HepG2 (cell line): Measurements from ENCODE around the gene NKD1. TPM values are rescaled to one million over a fixed set of nuclear protein-coding genes. Genes with fewer than 3 reads are reported as not detected.

Experiments
- ATAC-seq: fragments of 200-7000 bp; cut with Tn5 transposase; 3 replicates; pipeline ENCODE4 v1.9.1; 2020; ENCODE audit warnings: mild to moderate bottlenecking, moderate library complexity
- BruUV-seq: library from RNA; stranded (reverse); fragments of 400-500 nt; replicated peaks from 2 replicates; lab custom pipeline; 2021; lab: Mats Ljungman, UMichigan
- CTCF ChIA-PET: fragments of 300-600 bp; formaldehyde crosslinking; extraction: SDS; loops from one replicate; lab custom pipeline; 2021; ENCODE audit warnings: low total read pairs, inconsistent platforms, low intra/inter-chr PET ratio; lab: Yijun Ruan, JAX
- POLR2A ChIA-PET: fragments of 350-600 bp; sonication (Branson Sonifier 250); formaldehyde crosslinking; loops from one replicate; lab custom pipeline; 2020; ENCODE audit warnings: antibody characterized with exemption, inconsistent platforms; lab: Yijun Ruan, JAX
- DNase-seq: peaks from one replicate; pipeline ENCODE4 v3.0.0-alpha.2; 2015; ENCODE audit warnings: low spot score
- FAIRE-seq: peaks from 3 replicates; lab custom pipeline; 2011; peaks lifted over from hg19 to GRCh38; lab: Jason Lieb, UNC
- H2AFZ ChIP-seq: one replicate; pipeline ENCODE4 v1.6.1; 2011; ENCODE audit warnings: low read length, inconsistent platforms
- H3K27ac ChIP-seq: fragments of 300-600 bp; 3 replicates; pipeline ENCODE4 v1.8.0; 2011; ENCODE audit warnings: mixed run types, mild to moderate bottlenecking, mixed read lengths, low read length, inconsistent platforms; ENCODE audit not compliant: insufficient read depth; ENCODE audit errors: extremely low read length
- H3K27me3 ChIP-seq, 2 experiments: fragments of 200-600 bp in 1 of 2; 2 replicates in 1 of 2; 3 replicates in 1 of 2; pipeline versions ENCODE4 v1.6.0 to v1.8.0; 2011; ENCODE audit warnings: low read length in 2 of 2, mild to moderate bottlenecking in 2 of 2, moderate library complexity in 2 of 2, inconsistent platforms in 1 of 2; ENCODE audit not compliant: insufficient read depth in 2 of 2, control insufficient read depth in 1 of 2
- H3K36me3 ChIP-seq, 2 experiments: fragments of 200-600 bp in 1 of 2; replicated peaks in 1 of 2; 2 replicates in 1 of 2; 3 replicates in 1 of 2; pipeline versions ENCODE4 v1.5.1 to v1.8.0; 2011; ENCODE audit warnings: low read length in 2 of 2, inconsistent platforms in 1 of 2; ENCODE audit not compliant: insufficient read depth in 2 of 2, control insufficient read depth in 1 of 2
- H3K4me1 ChIP-seq: 2 replicates; pipeline ENCODE4 v1.5.1; 2012; ENCODE audit warnings: low read length, inconsistent platforms; ENCODE audit not compliant: insufficient read depth
- H3K4me2 ChIP-seq: 2 replicates; pipeline ENCODE4 v1.6.0; 2011; ENCODE audit warnings: low read depth, low read length, inconsistent platforms
- H3K4me3 ChIP-seq, 3 experiments: fragments of 200-600 bp in 1 of 3; sonication (generic), shearing (Covaris generic) in 1 of 3; replicated peaks in 1 of 3; 2 replicates each; pipeline ENCODE4 v1.5.1; 2011 to 2016; ENCODE audit warnings: low read length in 3 of 3, inconsistent platforms in 2 of 3, low read depth in 2 of 3, mild to moderate bottlenecking in 2 of 3, control low read depth in 1 of 3, mixed read lengths in 1 of 3; ENCODE audit not compliant: insufficient read depth in 1 of 3
- H3K79me2 ChIP-seq: one replicate; pipeline ENCODE4 v1.6.1; 2011; ENCODE audit warnings: low read length, inconsistent platforms; ENCODE audit not compliant: insufficient read depth
- H3K9ac ChIP-seq: 2 replicates; pipeline ENCODE4 v1.6.0; 2011; ENCODE audit warnings: mild to moderate bottlenecking, low read depth, low read length, inconsistent platforms; ENCODE audit not compliant: insufficient read depth
- H3K9me3 ChIP-seq: 2 replicates; pipeline ENCODE4 v1.5.1; 2012; ENCODE audit warnings: mild to moderate bottlenecking, low read length
- H4K20me1 ChIP-seq: 2 replicates; pipeline ENCODE4 v1.6.0; 2011; ENCODE audit warnings: inconsistent platforms, mild to moderate bottlenecking, low read length, moderate library complexity; ENCODE audit not compliant: insufficient read depth
- HOXA9 ChIP-seq: sonication (generic); formaldehyde crosslinking; IDR thresholded peaks from 2 replicates; pipeline ENCODE4 v1.8.1; 2022; ENCODE audit warnings: missing genetic modification reagents, mild to moderate bottlenecking, moderate library complexity, borderline replicate concordance
- JUNB ChIP-seq: sonication (generic); formaldehyde crosslinking; IDR thresholded peaks from 2 replicates; pipeline ENCODE4 v1.8.0; 2022; ENCODE audit warnings: missing genetic modification reagents, mild to moderate bottlenecking, borderline replicate concordance
- JUND ChIP-seq: sonication (generic); formaldehyde crosslinking; IDR thresholded peaks from 2 replicates; pipeline ENCODE4 v1.8.0; 2022; ENCODE audit warnings: mild to moderate bottlenecking, missing genetic modification reagents
- POGZ ChIP-seq: sonication (generic); formaldehyde crosslinking; IDR thresholded peaks from 2 replicates; pipeline ENCODE4 v1.4.0; 2020; ENCODE audit warnings: mild to moderate bottlenecking, missing genetic modification reagents
- RBFOX2 ChIP-seq: fragments of 200-400 bp; formaldehyde crosslinking; IDR thresholded peaks from 2 replicates; pipeline ENCODE4 v1.6.1; 2017; ENCODE audit warnings: low read depth, mild to moderate bottlenecking, low read length
- RBM22 ChIP-seq: fragments of 200-400 bp; formaldehyde crosslinking; optimal IDR thresholded peaks from 2 replicates; pipeline ENCODE3; 2017; ENCODE audit warnings: mild to moderate bottlenecking, low read length, moderate library complexity
- ZC3H13 ChIP-seq: sonication (generic); formaldehyde crosslinking; IDR thresholded peaks from 2 replicates; pipeline ENCODE4 v1.8.1; 2023; ENCODE audit warnings: mild to moderate bottlenecking, missing genetic modification reagents, moderate library complexity
- ZFX ChIP-seq: sonication (generic); formaldehyde crosslinking; IDR thresholded peaks from 2 replicates; pipeline ENCODE4 v1.4.0; 2020; ENCODE audit warnings: mild to moderate bottlenecking, low read depth, missing genetic modification reagents, moderate library complexity
- ZMYM3 ChIP-seq: sonication (generic); formaldehyde crosslinking; IDR thresholded peaks from 2 replicates; pipeline ENCODE4 v1.5.1; 2020; ENCODE audit warnings: mild to moderate bottlenecking, missing genetic modification reagents
- ZNF780A ChIP-seq: sonication (generic); formaldehyde crosslinking; IDR thresholded peaks from 2 replicates; pipeline ENCODE4 v1.8.0; 2022; ENCODE audit warnings: mild to moderate bottlenecking, missing genetic modification reagents, moderate library complexity
- WGBS: methylation state at CpG from one replicate; pipeline ENCODE4 v1.1.6; 2017; ENCODE audit warnings: low lambda C conversion rate; 5-methylcytosine and 5-hydroxymethylcytosine counted together
- in situ Hi-C: cut with HindIII; loops from 2 replicates; pipeline ENCODE4 v1.10.0; 2017; ENCODE audit warnings: low pct_unique_long_range_greater_than_20kb; ENCODE audit not compliant: extremely low pct_ligation_motif_present
- intact Hi-C: fragments of 100-400 bp; cut with micrococcal nuclease; formaldehyde crosslinking; loops from one replicate; pipeline ENCODE4 v1.10.0; 2022; ENCODE audit not compliant: unreplicated experiment
- polyA plus RNA-seq, 8 experiments: library from polyadenylated mRNA; depleted of rRNA in 3 of 8; stranded (reverse) in 7 of 8; unstranded in 1 of 8; fragments of >200 nt; fragmentation: Illumina TruSeq in 4 of 8; extraction: Trizol in 4 of 8; gene quantifications; 2 replicates each; pipeline versions ENCODE4 v1.2.1 to v1.2.3, GENCODE V29; 2011 to 2016; ENCODE audit warnings: low read depth in 4 of 8, missing spikeins in 1 of 8, mixed read lengths in 1 of 8; ENCODE audit not compliant: insufficient read depth in 1 of 8
- total RNA-seq, 5 experiments: library from RNA; depleted of rRNA; stranded (reverse); fragments of >200 nt; fragmentation: Illumina TruSeq; extraction: Trizol; gene quantifications; 2 replicates each; pipeline ENCODE4 v1.2.3, GENCODE V29; 2016; ENCODE audit warnings: low read depth in 1 of 5
- TF ChIP-seq, protein P1 (sequence below): sonication (generic); formaldehyde crosslinking; IDR thresholded peaks from 2 replicates; pipeline ENCODE4 v1.4.0; 2020; ENCODE audit warnings: missing genetic modification reagents
- TF ChIP-seq, protein P2 (sequence below): sonication (generic); formaldehyde crosslinking; IDR thresholded peaks from 2 replicates; pipeline ENCODE4 v1.4.0; 2020; ENCODE audit warnings: missing genetic modification reagents; ENCODE audit errors: not compliant biosample characterization
- TF ChIP-seq, protein P3 (sequence below): sonication (generic); formaldehyde crosslinking; IDR thresholded peaks from 2 replicates; pipeline ENCODE4 v1.5.1; 2020; ENCODE audit warnings: mild to moderate bottlenecking, missing genetic modification reagents, moderate library complexity

The NKD1 gene
- total and polyA plus RNA-seq, 2 of the 13 experiments (the other 11 are each of a cell fraction or from before 2014, with no cell fraction given): 70.4 to 121 TPM

DNA sequence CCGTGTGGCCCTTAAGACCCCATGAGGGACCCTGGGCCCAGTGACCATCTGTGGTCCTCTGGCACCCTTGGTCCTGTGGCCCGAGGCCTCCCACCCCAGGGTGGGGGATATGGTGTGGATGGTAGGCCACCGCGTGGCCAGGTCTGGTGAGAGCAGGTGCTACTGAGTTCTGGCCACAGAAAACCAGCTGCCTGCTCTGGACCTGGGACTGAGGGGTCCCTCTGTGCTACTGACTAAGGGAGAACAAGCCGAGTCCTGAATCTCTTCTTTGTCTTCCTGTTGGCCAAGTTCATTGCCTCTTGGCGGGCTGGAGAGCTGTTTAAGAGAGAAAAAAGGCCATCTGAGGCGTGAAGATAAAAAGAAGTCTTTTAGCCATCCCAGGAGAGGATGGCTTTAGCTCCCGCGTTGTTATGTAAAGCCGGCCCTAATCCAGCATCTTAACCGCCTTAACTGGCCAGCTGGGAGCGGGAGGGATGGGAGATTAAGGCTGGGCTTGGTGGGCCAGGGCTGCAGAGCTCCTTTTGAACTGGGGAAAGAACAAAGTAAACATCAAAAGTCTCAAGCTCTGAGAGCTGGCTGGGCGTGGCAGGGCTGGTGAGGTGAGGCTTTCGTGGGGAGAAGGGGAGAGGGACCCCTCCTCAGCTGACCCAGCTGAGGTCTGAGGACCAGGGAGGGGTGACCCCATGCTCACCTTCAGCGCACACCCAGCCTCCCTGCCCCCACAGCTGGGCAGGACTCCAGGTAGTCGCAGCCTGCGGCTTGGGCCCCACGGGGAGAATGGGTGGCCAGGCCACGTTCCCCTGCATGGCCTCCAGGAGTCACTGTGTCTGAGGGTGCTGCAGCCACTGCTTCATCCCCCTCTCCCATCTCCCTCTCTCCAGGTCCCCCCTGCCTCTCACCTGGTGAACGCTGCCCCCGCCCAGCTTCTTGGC, 62.4 kb downstream of the NKD1 start (continued):
- TF ChIP-seq, protein P1, sequence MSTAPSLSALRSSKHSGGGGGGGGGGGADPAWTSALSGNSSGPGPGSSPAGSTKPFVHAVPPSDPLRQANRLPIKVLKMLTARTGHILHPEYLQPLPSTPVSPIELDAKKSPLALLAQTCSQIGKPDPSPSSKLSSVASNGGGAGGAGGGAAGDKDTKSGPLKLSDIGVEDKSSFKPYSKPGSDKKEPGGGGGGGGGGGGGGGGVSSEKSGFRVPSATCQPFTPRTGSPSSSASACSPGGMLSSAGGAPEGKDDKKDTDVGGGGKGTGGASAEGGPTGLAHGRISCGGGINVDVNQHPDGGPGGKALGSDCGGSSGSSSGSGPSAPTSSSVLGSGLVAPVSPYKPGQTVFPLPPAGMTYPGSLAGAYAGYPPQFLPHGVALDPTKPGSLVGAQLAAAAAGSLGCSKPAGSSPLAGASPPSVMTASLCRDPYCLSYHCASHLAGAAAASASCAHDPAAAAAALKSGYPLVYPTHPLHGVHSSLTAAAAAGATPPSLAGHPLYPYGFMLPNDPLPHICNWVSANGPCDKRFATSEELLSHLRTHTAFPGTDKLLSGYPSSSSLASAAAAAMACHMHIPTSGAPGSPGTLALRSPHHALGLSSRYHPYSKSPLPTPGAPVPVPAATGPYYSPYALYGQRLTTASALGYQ (CRISPR knock-in tag): no peak

DNA sequence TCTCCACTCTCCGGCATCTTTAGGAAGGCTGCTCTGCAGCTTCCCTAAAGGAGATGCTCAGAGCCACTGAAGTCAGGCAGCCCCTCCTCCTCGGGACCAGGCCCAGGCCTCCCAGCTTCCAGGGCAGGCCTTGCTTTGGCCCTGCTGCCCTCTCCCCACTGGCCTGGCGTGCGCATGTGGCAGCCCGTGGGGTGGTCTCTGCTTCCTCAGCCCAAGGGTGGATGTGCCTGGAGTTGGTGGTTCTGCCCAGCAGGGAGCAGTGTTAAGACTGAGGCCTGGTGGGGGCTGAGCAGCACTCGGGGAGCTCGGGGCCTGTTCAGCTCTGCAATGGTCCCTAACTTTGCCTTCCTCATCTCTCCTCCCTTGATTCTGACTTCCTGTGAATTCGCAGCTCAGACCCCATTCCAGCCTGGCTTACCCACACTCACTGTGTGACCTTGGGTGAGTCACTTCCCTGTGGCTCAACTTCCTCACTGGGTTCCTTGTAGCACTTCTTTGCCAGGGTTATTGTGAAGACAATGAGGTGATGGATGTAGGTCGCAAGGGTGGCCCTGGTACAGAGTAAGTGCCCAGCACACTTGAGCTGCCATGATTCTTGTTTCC, 63.2 kb downstream of the NKD1 start:
- CTCF ChIA-PET: no interaction called here
- peak; percentile 40 for DNase-seq
- Histone ChIP-seq H4K20me1 (peaks cover 92% of the 10 kb centered on the region), H3K9me3 (no peaks in the 10 kb centered on the region), H3K9ac (no peak overlapping the region), H2AFZ (no peak overlapping the region), H3K27ac (no peak overlapping the region), H3K4me1 (peaks cover 100% of the 10 kb centered on the region), H3K36me3 (peaks cover 78 to 99% of the 10 kb centered on the region in 2 experiments), H3K27me3 (no peaks in the 10 kb centered on the region), H3K79me2 (peaks cover 51% of the 10 kb centered on the region), H3K4me2 (no peak overlapping the region), H3K4me3 (no peak overlapping the region)
- in situ Hi-C loops (no loop called here), intact Hi-C loops (no loop called here)
- FAIRE-seq: no peak
- no TSS peak for BruUV-seq
- POLR2A ChIA-PET: interaction anchor here (1.5 kb wide), 1 partner anchor 63 kb away, joined by 3 read pairs; the partner anchor contains the start of gene NKD1
- ATAC-seq: peak; percentile 50
- WGBS: 93% methylated on average over 9 of the region's 9 CpGs
- TF ChIP-seq ZNF780A (CRISPR knock-in tag): peak; percentile 62; the same call in 1 of the 2 replicates
- TF ChIP-seq POGZ (CRISPR knock-in tag): 0 out of 2 replicates have a peak, but pooled peaks have one; percentile 16
- TF ChIP-seq JUND (CRISPR knock-in tag): 0 out of 2 replicates have a peak, but pooled peaks have one; percentile 44
- 0 out of 2 replicates have a peak, but pooled peaks have one; percentile 23 for TF ChIP-seq JUNB (CRISPR knock-in tag)
- 0 out of 2 replicates have a peak, but pooled peaks have one; percentile 36 for TF ChIP-seq HOXA9 (CRISPR knock-in tag)
- peak; percentile 76; the same call in 1 of the 2 replicates for TF ChIP-seq ZMYM3 (CRISPR knock-in tag)
- peak; percentile 66; the same call in 1 of the 2 replicates for TF ChIP-seq ZC3H13 (CRISPR knock-in tag)
- peak; percentile 57 for TF ChIP-seq RBFOX2
- TF ChIP-seq, protein P2, sequence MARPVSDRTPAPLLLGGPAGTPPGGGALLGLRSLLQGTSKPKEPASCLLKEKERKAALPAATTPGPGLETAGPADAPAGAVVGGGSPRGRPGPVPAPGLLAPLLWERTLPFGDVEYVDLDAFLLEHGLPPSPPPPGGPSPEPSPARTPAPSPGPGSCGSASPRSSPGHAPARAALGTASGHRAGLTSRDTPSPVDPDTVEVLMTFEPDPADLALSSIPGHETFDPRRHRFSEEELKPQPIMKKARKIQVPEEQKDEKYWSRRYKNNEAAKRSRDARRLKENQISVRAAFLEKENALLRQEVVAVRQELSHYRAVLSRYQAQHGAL: no peak
- peak; percentile 88 for TF ChIP-seq RBM22
- peak; percentile 38; the same call in 1 of the 2 replicates for TF ChIP-seq ZFX
- TF ChIP-seq, protein P3, sequence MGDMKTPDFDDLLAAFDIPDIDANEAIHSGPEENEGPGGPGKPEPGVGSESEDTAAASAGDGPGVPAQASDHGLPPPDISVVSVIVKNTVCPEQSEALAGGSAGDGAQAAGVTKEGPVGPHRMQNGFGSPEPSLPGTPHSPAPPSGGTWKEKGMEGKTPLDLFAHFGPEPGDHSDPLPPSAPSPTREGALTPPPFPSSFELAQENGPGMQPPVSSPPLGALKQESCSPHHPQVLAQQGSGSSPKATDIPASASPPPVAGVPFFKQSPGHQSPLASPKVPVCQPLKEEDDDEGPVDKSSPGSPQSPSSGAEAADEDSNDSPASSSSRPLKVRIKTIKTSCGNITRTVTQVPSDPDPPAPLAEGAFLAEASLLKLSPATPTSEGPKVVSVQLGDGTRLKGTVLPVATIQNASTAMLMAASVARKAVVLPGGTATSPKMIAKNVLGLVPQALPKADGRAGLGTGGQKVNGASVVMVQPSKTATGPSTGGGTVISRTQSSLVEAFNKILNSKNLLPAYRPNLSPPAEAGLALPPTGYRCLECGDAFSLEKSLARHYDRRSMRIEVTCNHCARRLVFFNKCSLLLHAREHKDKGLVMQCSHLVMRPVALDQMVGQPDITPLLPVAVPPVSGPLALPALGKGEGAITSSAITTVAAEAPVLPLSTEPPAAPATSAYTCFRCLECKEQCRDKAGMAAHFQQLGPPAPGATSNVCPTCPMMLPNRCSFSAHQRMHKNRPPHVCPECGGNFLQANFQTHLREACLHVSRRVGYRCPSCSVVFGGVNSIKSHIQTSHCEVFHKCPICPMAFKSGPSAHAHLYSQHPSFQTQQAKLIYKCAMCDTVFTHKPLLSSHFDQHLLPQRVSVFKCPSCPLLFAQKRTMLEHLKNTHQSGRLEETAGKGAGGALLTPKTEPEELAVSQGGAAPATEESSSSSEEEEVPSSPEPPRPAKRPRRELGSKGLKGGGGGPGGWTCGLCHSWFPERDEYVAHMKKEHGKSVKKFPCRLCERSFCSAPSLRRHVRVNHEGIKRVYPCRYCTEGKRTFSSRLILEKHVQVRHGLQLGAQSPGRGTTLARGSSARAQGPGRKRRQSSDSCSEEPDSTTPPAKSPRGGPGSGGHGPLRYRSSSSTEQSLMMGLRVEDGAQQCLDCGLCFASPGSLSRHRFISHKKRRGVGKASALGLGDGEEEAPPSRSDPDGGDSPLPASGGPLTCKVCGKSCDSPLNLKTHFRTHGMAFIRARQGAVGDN: peak; percentile 35
